ENCODE results near the gene UTY.

GRCh38 chrY:13370868-13371800 is 108.7 kb downstream of the UTY start:
- TF ChIP-seq EZH2 (IDR thresholded peaks at IDR 0.05; ENCODE audit: low read depth, unreplicated experiment) (no peak), REST (IDR thresholded peaks at IDR 0.05; ENCODE audit: unreplicated experiment) (no peak), CTCF (conservative IDR thresholded peaks at IDR 0.05; ENCODE audit: low read depth in 2 of 2) (no peak), POLR2AphosphoS5 (IDR thresholded peaks at IDR 0.05; ENCODE audit: low read depth) (no peak), EZH2phosphoT487 (IDR thresholded peaks at IDR 0.05; ENCODE audit: unreplicated experiment) (no peak), JUNB (IDR thresholded peaks at IDR 0.05; ENCODE audit: unreplicated experiment) (no peak)

All from GM23338 (cell line).